OCI-LY7 (cell line): Measurements from ENCODE around the gene EXOC6B.

Source experiments
- EZH2phosphoT487 ChIP-seq: fragments of 200-600 bp; sonication (generic); IDR thresholded peaks from 2 replicates; pipeline ENCODE4 v1.6.1; 2018; ENCODE audit warnings: low read depth, borderline replicate concordance, mild to moderate bottlenecking, mixed run types, antibody characterized with exemption, low read length, moderate library complexity, mixed read lengths
- TF ChIP-seq, protein P1 (sequence below): fragments of 200-600 bp; sonication (generic); conservative IDR thresholded peaks from 2 replicates; pipeline ENCODE4 v1.5.1; 2014; ENCODE audit warnings: mild to moderate bottlenecking, antibody characterized with exemption, low read length, moderate library complexity, mixed read lengths

DNA sequence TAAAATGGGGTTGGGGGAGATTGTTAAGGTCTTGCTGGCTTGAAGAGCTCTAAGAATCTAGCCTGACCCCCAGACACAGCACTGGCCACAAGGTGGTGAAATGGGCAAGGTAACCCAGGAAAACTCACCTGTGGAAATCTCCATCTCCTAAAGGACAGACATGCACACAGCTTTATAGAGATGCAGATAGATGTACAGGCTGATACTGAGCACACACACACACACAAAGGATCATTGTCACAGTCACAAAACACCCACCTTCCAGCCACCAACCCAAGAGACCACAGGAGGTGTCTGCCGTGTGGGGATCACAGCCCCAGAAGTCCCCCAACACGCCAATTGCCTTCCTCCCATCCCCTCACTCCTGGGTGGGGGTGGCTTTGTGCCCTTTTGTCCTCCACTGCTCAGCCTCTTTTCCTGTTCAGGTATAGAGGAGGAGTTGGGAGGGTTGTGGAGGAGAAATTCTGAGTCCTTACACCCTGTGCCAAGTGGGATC is 674.9 kb downstream of the EXOC6B start:
- TF ChIP-seq, protein P1, sequence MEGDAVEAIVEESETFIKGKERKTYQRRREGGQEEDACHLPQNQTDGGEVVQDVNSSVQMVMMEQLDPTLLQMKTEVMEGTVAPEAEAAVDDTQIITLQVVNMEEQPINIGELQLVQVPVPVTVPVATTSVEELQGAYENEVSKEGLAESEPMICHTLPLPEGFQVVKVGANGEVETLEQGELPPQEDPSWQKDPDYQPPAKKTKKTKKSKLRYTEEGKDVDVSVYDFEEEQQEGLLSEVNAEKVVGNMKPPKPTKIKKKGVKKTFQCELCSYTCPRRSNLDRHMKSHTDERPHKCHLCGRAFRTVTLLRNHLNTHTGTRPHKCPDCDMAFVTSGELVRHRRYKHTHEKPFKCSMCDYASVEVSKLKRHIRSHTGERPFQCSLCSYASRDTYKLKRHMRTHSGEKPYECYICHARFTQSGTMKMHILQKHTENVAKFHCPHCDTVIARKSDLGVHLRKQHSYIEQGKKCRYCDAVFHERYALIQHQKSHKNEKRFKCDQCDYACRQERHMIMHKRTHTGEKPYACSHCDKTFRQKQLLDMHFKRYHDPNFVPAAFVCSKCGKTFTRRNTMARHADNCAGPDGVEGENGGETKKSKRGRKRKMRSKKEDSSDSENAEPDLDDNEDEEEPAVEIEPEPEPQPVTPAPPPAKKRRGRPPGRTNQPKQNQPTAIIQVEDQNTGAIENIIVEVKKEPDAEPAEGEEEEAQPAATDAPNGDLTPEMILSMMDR, result no peak
- no peak for TF ChIP-seq EZH2phosphoT487
